HUDEP-2 (cell line): ENCODE data around the gene ARHGEF37.

Experiments used
- DNase-seq, 76 experiments: peaks; one replicate each; lab custom pipeline; 2025; ENCODE audit not compliant: unreplicated experiment in 76 of 76; lab: John Stamatoyannopoulos, UW

The ARHGEF37 gene

DNA sequence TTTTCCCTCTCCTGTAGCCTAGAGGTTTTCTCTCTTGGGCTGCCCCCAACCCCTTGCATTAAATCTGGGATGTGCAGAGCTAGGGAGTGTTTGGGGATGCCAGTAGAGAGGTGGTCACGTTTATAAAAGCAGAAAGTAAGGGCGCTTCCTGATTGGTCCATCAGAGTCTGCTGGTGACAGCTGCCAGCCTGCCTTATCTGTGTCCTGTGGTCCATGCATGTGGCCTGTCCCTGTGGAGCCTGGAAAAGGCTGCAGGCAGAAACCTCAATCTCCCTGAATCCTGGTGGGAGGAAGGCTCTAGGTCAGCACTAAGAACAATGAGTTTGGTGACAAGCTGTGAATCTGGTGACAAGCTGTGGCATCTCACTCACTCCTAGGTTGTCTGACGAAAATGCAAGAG lies 42.2 kb downstream of the ARHGEF37 start:
- DNase-seq: no peak

DNA sequence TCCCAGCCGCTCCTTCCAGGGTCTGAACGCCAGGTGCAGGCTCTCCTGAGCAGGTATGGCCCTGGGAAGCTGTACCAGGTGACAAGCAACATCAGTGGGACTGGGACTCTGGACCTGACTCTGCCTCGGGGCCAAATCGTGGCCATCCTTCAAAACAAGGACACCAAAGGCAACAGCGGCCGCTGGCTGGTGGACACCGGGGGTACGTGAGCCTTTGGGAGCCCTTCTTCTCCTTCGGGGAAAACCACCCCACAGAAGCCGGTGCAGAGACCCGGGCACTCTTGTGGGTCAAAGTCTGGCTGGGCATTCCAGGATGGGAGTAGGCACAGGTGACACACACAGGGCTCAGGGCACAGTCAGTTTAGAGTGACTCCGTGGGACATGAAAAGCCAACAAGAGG lies 45.8 kb downstream of the ARHGEF37 start:
- no peak for DNase-seq

DNA sequence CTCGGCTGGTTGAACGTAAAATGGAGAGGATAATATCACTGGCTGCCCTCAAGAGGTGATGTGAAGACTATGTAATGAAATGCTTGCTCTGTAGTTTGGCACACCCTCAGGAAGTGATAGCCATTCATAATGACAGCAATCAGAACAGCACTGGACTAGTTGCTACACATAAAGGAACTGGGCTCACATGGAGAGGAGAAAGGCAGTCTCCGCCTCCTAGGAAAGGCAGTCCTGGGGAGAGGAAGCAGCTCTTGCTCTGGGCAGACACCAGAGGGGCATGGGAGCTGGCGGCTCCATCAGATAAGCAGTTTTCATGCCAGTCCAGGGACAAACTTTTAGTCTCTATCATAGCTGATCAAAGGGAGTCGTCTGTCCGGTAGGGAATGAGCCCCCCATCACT lies 46.9 kb downstream of the ARHGEF37 start:
- no peak for DNase-seq

DNA sequence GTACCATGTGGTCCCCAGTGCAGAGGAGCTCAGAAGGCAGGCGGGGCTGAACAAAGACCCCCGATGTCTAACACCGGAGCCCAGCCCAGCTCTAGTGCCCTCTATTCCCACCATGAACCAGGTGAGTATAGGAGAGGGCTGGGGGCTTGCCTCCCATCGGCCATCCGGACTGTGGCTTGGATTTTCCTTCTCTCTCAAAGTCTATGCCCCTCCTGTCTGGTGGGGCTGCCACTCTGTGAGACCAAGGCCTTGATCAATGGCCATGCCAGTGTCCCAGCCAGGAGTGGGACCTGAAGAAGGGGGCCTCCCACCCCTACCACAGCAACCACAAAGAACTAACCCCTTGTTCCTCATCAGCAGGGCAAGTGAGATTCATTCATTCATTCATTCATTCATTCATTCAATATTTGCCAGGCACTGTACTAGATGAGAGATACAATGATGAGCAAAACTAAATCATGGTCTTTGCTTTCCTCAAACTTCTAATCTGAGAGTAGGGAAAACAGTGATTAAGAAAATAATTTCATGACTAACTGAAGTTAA lies 47.6 kb downstream of the ARHGEF37 start:
- no peak for DNase-seq

DNA sequence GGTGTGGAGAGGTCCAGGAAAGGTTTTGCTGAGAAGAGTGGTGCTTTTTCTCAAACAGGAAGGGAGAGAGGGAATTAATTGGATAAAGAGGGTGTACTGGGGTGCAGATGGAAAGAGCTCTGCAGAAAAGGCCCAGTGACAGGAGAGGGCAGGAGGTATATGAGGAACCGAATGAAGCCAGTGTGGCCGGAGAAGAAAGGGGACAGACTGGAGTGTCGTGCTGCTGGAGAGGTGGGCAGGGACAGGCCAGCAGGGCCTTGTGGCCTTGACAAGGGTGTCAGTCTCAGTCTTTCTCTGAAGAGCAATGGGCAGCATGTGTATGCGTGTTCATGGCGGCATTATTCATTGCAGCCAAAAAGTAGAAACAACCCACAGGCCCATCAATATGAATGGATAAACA lies 48.1 kb downstream of the ARHGEF37 start:
- no peak for DNase-seq

DNA sequence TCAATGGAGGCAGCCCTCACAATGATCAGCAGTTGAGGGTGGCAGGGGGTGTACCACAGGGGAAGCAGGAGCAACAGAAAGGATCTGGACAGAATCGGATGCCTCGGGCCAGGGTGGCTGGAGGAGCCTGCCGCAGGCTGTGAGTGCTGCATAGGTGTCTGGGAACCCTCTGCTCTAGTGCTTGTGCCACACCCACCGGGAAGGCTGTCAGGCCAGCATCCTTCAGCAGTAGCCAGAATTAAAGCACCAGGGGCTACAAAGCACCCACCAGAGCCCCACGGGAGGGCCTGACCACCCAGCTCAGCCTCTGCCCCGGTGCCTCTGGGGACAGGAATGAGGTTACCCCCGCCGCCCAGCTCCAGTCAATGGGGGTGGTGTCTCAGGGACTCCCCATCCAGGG lies 49.0 kb downstream of the ARHGEF37 start:
- no peak for DNase-seq

DNA sequence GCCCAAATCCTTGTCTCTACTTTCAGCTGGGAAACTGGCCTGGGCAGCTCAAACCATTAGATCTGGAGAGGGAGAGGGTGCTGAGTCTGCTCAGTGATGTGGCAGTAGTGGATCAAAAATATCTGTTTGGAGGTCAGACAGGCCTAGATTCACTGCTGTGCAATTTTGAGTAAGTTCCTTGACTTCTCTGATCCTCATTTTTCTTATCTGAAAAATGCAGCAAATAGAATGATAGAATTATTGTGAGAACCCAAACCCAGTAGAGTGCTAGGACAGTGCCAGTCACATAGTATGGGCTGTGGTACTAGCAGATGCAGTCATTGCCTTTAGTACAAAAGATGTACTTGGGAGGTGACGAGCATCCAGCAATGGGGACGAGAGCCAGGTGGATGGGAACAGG lies 50.2 kb downstream of the ARHGEF37 start:
- no peak for DNase-seq

DNA sequence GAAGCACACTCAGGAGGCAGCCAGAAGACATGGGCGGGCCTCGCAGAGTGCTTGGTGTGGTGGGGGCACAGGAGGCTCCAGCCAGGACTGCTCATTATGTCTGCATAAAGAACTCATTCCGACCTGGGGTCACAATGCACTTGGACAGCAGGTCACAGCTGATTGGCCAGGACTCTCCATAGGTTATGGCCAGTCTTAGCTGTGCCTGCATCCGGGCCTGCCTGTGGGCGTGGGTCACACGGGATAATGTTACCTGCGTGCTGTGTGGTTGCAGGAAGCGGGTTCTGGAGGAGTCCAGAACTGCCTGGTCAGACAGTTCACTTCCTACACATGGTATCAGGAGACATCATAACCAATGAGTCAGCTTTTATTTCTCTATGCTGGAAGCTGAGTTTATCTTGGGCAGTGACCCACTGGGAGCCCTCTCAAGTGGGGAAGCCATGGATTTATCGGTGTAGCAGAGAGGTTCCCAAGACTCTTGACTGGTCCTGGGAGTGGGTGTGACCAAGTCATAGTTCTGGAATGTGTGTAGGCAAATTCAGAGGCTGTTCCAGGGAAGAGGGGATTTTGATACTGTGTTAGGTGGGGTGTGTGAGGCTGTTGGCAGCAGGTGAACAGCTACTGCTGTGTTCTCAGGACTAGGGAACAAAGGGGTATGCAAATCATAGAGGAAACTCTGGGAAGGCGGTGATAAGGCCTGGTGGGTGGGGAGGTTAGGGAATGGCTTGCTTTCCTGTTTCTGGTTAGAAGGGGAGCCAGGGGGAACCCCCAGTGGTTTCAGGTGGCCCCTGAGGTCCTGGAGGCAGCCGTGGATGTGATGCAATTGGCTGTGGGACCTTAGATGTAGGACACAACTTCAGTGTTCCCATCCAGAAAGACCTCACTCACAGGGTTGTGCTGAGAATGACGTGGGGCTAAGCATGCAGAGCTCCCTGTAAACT lies 51.3 kb downstream of the ARHGEF37 start:
- DNase-seq: peak in 23 of 76 experiments; percentile 5 to 54 (median 27)

DNA sequence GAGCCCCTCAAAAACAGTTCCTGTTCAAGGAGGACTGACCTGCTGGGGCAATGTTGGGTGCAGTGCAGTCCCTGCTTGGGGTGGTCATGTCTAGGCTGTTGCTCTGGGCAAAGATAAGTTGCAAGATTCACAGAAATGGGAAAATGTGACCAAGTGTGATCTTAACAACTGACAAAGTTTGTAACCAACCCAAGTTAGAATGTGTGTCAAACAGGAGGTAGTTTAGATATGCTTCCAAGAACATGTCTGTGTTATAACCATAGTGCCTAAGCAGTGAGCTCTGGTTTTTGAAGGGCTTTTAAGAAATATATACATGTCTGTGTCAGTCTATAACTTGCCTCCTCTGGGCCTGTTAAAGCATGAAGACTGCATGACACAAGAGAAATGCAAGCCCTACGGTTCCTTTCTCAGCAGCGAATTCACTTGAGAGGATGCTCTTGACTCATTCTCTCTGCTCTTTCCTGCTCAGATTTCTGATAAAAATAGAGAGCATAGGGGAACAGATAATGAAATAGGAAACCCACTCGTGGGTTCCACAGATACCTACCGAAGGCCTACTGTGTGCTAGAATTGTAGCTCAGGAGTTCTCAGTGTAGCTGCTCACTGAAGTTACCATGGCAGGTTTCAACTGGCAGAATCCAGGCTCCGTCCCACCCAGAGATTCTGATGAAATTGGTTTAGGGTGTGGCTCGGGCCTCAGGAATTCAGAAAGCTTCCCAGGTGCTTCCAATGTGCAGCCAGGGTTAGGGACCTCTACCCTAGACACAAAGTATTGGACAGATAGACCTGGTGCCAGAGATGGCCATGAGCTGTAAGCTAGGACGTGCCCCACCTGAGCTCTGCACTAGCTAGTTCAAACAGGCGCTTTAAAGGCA lies 52.4 kb downstream of the ARHGEF37 start:
- DNase-seq: peak in 10 of 76 experiments; percentile 6 to 63 (median 24)

DNA sequence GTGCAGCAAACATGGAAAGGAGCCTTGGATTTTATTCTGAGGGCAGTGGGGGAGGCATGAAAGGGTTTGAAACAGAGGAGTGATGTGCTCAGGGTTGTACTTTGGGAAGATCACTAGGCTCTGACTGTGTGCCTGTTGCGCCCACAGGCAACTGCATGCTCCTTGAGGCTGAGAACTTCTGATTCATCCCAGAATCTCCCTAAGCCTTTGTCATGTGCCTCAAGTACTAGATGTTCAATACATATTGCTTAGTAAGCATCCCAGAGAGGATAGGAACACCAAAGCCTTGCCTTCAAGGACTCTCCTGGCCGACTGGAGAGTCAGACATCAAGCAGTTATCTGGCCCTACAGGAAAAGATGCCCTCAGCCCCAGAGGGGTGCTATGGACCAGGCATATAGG lies 54.1 kb downstream of the ARHGEF37 start:
- no peak for DNase-seq

DNA sequence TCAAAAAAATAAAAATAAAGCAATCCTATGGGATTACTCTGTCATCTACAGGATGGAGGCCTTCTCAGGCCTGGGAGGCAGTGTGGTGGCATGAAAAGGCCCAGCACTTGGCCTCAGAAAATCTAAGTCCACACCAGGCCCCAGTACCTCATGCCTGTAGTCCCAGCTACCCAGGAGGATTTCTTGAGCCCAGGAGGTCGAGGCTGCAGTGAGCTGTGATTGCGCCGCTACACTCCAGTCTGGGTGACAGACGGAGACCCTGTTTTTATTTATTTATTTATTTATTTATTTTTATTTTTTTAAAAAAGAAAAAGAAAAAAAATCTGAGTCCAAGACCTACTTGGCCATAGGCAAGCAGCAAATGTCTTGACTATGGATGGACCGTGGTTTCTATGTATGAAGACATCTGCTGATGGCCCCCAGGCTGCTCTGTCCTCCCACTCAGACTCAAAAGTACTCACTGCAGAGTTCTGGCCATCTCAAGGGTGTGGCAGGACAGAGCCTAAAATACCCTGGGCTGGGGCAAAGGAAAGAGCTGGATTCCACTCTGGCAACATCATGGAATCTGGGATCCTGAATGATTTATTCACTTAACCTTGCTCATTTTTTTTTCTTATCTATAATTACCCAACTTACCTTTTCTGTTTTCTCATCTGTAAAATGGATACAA lies 55.0 kb downstream of the ARHGEF37 start:
- no peak for DNase-seq

DNA sequence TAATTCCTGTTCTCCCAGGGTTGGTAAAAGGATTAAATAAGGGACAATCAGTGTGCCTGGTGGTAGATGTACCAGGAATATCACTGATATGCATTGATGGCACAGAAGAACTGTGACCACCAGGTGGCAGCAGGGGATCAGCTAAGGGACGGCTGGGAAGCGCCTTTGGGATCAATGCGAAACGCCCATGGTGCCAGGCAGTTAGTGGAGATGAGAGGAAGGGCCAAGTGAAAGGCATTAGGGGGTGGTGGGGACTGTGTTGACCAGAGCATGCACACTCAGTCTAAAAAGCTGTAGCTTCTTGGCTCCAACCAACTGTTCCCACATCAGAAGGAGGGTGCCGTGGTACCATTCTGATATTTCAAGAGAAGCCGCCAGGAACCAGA lies 55.6 kb downstream of the ARHGEF37 start:
- DNase-seq: peak in 6 of 76 experiments; percentile 7 to 18 (median 10)

DNA sequence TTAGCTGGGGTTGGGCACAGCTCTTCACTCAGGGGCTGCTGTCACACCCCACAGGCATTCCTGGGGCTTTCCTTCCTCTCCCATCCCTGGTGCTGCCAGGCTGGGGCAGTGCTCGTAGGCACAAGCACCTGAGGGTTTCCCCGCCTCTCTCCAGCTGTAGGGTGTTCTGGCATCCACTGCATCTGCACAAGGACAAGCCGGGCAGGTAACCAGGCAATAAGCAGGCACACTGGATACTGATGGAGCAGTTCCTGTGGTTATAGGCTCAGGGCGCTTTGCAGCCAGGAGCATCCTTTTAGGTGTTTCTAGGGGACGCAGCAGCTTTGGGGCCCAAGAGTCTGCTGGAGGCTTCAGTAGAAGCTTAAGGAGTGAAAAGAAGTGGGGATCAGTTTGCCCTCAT lies 56.8 kb downstream of the ARHGEF37 start:
- DNase-seq: no peak

DNA sequence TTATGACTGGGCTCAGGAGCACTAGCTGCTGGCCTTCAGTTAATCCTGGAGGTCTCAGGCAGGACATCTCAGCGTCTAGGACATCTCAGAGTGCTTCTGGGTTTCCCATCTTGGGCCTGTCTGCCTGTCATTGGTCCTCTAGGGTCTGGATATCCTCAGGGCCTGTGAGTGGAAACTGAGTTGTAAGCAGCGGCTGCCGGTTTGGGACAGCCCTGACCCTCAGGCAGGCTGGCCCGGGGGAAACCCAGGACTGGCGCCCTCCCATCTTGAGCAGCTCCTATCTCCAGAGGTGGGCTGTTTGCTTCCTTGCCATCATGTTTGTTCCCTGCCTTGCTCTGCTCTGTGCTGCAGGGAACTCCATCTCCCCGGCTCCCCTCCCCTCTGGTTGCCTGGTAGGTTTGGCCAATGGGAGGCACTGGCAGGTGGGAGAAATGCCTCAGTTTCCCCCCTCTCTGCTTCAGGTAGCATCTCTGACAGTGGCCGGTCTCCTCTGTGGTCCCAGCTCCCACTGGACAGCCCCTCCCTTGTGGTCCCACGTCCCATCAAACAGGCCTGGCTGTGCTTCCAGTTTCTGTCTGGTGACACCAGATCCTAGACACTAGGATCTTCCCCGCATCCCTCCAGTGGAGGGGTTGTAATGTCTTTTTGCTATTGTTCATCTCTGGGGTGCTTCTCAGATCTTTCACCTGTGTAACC lies 57.4 kb downstream of the ARHGEF37 start:
- no peak for DNase-seq

DNA sequence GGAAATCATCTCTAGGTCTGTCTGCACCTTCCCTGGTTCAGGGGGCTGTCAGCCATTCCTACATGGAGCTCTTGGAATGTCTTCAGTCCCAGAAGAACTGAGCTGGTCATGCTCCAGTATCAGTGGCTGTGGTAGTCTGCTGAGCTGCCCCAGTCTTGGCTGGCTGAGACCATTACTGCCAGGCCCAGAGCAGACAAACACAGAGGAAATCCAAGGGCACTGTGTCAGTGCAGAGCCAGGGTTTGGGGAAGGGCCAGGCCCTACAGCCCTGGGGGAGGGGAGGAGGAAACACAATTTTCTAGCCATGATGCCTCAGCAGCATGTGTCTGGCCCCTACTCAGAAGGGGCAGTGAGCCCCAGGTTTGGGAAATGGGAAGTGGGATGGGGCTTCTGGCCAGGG lies 58.4 kb downstream of the ARHGEF37 start:
- DNase-seq: no peak

DNA sequence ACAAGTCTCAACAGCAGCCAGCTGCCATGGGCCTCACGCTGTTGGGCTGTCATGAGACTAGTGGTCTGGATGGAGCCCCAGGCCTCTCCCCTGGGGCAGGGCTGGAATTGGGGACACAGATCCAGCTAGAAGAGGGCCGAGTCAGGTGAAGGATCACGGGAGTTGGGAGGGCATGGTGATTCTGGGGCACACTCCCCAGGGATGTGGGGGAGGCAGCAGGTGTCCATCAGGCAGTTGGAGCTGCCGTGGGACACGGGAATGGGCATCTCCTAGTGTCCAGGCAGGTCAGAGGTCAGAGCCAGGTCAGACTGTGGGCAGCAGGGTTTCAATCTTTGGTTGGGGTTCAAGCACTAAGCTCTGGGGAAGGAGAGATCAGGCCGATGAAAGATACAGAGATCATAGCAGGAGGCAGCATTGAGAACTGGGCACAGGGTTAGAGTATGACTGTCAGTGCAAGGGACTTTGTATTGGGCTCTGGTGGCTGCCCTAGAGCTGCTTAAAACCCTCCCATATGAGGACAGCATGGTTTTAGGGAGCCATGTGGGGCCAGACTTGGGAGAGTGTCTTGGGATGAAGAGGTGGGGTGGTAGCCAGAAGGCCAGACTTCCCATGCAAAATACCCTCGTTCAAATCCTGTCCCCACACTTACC lies 59.2 kb downstream of the ARHGEF37 start:
- DNase-seq: no peak

DNA sequence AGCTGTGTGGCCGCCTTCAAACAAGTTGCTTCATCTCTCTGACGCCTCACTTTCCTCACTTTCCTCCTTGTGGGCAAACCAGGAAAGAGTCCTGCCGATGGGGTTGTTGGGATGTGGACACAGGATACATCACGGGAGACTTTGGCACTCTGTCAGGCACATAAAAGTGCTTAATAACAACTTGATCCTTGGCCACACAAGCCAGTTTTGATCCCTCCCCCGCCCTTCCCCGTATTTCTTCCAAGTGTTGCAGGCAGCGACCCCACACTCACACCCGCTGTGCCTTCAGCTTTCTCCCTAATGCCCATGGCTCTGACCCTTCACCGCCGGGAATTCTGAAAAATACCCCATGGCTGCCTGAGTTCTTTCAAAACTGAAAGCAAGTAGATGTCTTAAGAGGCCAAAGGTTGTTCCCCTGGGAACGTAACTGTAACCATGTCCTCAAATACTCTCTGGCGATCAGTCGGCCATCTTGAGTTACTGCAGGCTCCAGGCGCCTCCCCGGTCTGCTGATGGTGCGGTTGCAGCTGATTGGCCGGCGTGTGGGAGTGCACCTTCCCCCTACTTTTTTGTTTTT lies 59.8 kb downstream of the ARHGEF37 start:
- no peak for DNase-seq

DNA sequence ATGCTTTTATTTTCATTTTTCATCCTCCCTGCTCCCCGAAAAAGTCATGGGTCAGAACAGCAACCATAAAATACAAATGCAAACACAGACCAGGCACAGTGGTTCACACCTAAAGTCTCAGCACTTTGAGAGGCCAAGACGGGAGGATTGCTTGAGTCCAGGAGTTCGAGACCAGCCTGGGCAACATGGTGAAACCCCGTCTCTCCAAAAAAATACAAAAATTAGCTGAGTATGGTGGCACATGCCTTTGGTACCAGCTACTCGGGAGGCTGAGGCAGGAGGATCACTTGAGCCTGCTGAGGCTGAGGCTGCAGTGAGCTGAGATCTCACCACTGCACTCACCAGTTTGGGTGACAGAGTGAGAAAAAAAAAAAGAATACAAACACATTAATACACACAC lies 60.3 kb downstream of the ARHGEF37 start:
- no peak for DNase-seq

DNA sequence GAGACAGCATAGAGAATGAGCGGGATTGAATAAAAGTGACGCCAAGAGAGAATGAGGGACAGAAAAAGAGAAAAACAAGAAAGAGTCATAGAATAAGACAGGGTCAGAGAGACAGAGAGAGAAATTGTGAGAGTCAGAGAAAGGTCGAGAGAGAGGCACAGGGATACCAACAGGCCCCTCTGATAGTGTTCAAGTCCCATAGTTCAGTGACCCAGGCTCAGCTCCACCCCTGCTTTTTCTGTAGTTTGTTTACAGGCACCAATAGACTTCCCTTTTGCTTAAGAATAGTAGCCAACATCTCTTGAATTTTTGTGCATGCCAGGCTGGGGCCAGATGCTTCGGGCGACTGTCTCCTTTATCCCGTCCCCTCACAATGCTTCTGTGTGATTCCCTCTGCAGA lies 62.5 kb downstream of the ARHGEF37 start:
- no peak for DNase-seq
